ENCODE data around the gene SAMD11.
A peak's percentile ranks its signal among the peaks of the same experiment; 100 is the strongest.

DNA sequence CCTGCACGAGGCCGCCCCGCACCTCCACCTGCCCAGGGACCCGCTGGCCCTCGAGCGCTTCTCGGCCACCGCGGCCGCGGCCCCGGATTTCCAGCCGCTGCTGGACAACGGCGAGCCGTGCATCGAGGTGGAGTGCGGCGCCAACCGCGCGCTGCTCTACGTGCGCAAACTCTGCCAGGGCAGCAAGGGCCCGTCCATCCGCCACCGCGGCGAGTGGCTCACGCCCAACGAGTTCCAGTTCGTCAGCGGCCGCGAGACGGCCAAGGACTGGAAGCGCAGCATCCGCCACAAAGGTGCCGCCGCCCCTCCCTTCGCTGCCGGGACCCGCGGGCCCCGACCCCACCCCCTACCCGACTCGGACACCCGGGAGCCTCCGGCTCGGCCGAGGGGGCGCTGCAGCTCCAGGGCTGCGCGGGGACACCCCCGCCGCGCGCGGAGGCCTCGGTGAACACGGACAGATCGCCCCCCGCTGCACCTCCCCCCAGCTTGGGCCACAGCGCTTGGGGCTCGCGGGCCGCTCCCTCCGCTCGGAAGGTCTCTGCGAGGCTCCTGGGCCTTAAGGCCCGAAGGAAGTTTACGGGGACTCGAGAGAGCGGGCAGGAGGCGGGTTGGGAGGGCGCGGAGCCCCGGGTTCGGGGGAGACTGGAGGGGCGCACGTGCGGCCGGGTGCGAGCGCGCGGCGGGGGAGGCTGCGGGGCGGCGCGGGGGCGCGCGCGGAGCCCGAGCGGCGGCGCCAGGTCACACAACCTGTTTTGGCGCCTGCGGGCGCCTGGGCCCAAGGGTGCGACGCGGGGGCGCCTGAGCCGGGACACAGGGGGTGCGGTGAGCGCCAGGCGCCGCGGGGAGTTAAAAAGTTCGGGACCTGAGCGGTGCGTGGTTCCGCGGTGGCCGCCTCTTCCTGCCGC, 1.2 kb downstream of the SAMD11 start:
- no peak for TF ChIP-seq CTCF (IDR thresholded peaks at IDR 0.05; ENCODE audit: low read depth, low read length, poor library complexity, severe bottlenecking)
- peak; percentile 38; the same call in 1 of the 2 replicates for TF ChIP-seq EZH2phosphoT487 (IDR thresholded peaks at IDR 0.05; ENCODE audit: borderline replicate concordance, low read length)
